Measurements from ENCODE around the gene HBS1L.
A peak's percentile ranks its signal among the peaks of the same experiment; 100 is the strongest.

The HBS1L gene

DNA sequence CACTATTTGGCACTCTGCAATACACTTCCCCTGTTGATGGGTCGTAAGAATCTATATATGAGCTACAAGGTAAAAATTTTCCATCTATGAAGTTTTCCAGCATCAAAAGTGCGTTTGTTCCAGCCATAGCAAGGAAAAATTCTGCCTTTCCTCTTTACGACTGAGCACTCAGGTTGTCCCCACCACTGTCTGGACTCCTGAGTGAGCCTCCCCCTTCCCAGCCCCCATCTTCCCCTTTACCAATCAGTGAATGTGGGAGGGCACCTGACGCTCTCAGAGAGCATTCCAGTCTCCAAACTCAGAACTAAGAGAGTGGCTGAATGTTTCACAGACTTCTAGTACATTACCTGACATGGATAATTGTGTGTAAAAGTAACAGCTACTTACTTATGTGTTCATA is 104.7 kb downstream of the HBS1L start, which contains the start of gene ALDH8A1:
TSS of gene ALDH8A1 (minus strand) at position 175 of the 400 bp plus-strand sequence. CDS start at position 127, 48 bp downstream.
- no peak for DNase-seq (ENCODE audit: low read depth)

GRCh38 chr6:134948691-134949090 is 105.9 kb downstream of the HBS1L start:
- no peak for DNase-seq (ENCODE audit: low read depth)

DNA sequence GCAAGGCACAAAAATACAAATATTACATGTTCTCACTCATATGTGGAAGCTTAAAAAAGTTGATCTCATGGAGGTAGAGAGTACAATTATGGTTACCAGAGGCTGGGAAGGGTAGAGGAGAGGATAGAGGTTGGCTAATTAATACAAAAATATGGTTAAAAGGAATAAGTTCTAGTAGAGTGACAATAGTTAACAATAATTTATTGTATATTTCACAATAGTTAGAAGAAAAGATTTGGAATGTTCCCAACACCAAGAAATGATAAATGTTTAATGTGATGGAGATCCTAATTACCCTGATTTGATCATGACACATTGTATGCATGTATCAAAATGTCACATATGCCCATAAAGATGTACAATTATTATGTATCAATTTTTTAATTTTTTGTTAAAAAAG is 106.5 kb downstream of the HBS1L start:
- no peak for DNase-seq (ENCODE audit: low read depth)

- no peak for DNase-seq (ENCODE audit: low read depth)
Observed at GRCh38 chr6:134945045-134945444, 109.6 kb downstream of the HBS1L start.

- no peak for DNase-seq (ENCODE audit: low read depth)
Observed at GRCh38 chr6:134943522-134944111, 111.0 kb downstream of the HBS1L start.

DNA sequence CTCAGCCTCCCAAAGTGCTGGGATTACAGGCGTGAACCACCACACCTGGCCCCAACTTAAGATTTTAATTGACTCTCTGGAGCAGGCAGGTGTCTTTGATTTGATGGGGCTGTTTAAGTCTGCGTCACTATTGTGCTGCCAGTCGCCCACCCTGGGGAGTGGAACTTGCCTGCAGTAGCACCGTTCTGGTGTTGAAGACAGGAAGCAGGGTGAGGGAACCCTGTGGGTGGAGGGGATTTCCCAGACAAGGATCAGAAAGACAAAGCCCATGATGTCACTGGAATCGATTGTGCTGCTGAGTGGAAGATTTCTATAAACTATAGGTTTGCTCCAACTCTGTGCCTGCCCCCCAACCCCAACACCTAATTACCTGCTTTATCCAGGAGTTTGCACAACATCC is 115.7 kb downstream of the HBS1L start:
- DNase-seq (ENCODE audit: low read depth) = no peak

DNA sequence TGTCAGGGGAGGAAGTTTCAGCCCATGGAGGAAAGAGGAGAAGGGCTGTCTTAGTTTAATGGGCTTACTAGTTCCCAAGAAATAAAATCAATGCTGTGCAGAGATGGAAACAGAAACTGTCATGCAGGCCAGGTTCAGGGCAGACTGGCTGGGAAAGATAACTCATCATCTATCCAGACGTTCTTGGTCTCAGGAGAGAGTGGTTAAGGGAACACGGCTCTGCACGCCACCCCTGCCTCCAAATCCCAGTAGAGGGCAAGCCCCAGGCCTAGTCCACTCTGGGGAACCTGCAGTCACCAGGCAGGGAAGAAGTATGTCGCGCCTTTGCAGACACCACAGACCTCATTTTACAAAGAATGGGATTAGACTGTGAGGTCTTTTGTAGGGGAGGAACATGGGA is 117.2 kb downstream of the HBS1L start:
- peak; percentile 21 for DNase-seq (ENCODE audit: low read depth)

DNA sequence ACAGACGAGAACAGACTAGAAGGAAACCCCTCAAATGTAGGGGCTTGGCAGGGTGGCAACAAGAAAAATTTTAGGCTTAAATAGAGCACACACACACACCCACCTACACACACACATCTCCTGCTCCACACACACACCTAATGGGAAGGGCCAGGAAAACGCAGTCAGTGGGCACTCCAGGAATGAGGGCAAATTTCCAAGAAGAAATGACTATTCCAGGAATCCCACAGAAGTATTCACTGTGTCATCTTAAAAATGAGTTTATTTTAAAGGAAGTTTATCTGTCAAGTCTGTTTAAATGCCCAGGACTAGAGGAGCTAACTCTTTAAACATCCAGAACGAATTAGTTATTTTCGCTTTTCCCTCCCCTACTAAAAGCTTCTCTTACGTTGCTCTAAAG is 117.7 kb downstream of the HBS1L start:
- no peak for DNase-seq (ENCODE audit: low read depth)

- DNase-seq (ENCODE audit: low read depth) = no peak
Observed at GRCh38 chr6:134936476-134936875, 118.1 kb downstream of the HBS1L start.

DNA sequence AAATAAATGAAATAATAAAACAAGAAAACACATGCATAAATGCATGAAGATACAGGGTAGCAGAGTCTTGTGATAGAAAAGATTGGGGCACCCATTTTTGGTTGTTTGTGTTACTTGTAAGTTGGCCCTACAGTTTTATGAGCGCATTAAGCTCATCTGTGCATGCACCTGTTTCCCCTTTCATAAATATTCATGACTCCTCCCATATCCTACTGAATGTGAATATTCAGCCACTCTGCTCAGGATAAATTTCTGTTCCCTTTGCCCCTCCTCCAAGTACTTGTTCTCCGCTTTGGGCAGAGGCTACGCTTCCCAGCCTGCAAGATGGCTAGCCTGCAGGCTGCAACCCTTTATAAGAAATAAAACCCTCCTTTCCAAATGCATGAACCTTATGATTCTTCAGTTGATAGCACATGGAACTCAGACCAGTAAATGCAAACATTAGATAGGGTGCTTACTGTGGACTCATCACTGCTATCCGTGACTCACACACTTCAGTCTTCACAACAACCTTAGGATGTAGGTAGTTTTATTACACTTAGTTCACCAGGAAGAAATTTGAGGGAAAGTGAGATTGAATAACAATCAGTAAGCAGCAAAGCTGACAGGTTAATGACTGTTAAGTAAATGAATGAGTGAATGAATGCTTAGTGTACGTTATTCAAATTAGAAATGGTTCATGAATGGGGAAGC is 119.7 kb downstream of the HBS1L start:
- no peak for DNase-seq (ENCODE audit: low read depth)

- no peak for DNase-seq (ENCODE audit: low read depth)
Observed at GRCh38 chr6:134932535-134933470, 121.8 kb downstream of the HBS1L start.

GRCh38 chr6:134932098-134932497 is 122.5 kb downstream of the HBS1L start:
- no peak for DNase-seq (ENCODE audit: low read depth)

GRCh38 chr6:134930463-134930862 is 124.2 kb downstream of the HBS1L start:
- no peak for DNase-seq (ENCODE audit: low read depth)

DNA sequence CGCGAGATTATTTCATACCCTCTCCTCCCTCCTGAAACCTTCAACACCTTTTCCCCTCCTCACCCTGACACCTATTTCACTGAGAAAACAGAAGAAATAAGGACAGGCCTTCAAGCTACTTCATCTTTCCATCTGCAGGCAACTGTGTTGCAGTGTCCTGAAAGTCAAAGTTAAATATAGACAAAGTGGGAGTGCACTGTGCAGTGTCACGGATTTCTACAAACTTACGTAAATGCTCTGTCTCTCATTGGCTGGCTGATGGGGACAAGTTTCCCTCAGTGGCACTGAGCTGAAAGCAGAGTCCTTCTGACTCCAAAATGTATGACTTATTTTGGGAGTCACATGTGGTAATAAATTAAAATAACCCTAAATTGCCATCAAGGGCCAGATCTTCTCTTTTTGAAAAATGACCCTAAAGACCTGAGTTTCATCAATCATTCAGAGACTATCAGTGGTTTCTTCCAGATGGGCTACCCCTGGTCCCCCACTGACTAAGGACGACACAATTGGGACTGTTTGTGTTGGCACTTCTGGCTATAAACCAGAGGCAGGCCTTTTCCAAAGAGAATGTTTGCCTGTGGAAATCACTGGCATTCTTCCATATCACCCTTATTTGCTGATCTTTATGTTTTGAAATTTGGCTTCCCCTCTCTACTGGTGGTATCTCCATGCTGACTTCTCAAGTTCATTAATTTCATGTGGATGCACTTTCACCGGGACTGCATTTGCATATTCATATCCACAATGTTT is 126.3 kb downstream of the HBS1L start:
- no peak for DNase-seq (ENCODE audit: low read depth)

- DNase-seq (ENCODE audit: low read depth) = peak; percentile 18
Observed at GRCh38 chr6:134925800-134926199, 128.8 kb downstream of the HBS1L start.

GRCh38 chr6:134921721-134922261 is 132.8 kb downstream of the HBS1L start:
- DNase-seq (ENCODE audit: low read depth) = no peak

DNA sequence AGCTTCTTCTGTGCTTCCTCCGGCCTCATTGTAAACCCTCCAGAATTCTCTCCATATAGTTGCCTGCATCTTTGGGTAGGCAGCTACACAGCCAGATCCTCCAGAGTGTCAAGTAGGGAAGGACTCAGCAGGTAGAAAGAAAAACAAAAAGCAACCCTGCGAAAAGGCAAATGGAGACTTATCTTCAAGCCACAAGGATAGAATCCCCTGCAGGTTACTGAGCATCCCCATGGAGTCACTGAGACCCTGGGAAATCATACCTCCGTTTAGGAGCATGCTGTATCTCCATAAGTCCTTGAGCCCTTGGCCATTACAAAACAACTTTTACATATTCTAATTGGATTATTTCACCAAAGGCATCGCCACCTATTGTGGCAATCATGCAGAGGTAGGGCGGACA is 133.3 kb downstream of the HBS1L start:
- DNase-seq (ENCODE audit: low read depth) = no peak

DNA sequence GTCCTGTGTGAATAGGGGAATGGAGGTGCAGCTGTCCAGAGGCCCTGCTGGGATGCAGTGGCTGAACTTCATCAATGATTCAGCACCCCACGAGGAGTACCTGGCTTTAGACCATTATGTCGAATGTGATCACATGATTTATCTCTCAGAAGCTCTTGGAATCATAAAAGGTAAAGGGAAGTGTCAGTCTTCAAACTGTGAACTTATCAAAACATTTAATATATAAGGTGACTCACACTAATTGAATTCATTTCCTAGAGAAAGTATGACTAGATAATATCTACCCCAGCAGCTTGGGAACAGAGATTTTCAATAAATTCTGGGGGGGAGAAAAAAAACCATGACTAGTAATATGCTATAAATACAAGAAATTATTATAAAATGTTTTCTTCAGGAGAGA is 134.2 kb downstream of the HBS1L start:
- DNase-seq (ENCODE audit: low read depth) = no peak

- no peak for DNase-seq (ENCODE audit: low read depth)
Observed at GRCh38 chr6:134918418-134918961, 136.1 kb downstream of the HBS1L start.

DNA sequence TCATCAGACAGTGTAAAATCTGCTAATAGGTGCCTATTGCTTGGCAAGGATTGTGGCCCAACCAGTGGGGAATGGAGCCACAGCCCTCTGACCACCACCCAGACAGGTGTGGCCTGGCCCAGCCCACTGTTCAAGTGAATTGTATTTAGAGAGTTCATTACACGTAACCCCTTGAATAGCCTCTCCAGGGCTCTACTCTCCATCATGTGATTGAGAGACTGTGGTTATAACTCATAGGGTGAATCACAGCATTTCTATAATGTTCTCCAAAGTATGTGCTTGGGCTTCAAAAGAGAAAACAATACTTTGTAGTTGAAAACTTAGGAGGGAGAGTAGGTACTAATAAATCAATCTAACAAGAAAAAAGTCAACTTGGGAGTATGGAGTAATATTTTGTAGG is 143.1 kb downstream of the HBS1L start:
- peak; percentile 68 for DNase-seq (ENCODE audit: low read depth)

DNA sequence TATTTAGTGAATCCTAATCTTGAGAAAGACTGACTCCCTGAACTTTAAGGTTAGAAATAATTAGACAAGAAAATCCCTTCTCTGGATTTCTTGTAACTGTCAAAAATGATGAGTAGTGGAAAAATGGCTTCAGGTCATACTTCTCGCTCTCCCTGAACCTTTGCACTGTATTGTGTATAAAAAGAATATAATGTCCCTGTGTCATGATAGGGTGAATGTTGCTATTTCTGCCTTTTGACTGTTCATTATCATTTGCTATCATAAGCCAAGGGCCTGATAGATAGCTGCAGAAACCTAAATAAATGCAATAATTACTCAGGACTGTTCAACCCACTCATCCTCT is 144.1 kb downstream of the HBS1L start:
- DNase-seq (ENCODE audit: low read depth) = no peak
